Breast epithelium (tissue), 4 donors: ENCODE results near the gene ENDOV. TPM values are rescaled to one million over a fixed set of nuclear protein-coding genes. Genes with fewer than 3 reads are reported as not detected.

ENCODE experiments used
- DNase-seq, 2 donors: peaks; one replicate each; pipeline ENCODE4 v3.0.0-alpha.2; 2019; ENCODE audit warnings: low spot score in 2 of 2
- H3K27ac ChIP-seq, 2 donors: fragments of 200-600 bp; sonication (generic) in 1 of 2; one replicate each; pipeline ENCODE4 v1.5.1; 2016 to 2019; ENCODE audit warnings: mild to moderate bottlenecking in 1 of 2
- H3K27me3 ChIP-seq, 2 donors: fragments of 200-600 bp; sonication (generic) in 1 of 2; one replicate each; pipeline versions ENCODE4 v1.5.1 to v1.6.0; 2017 to 2019; ENCODE audit warnings: control low read depth in 1 of 2, mild to moderate bottlenecking in 1 of 2
- H3K36me3 ChIP-seq: fragments of 200-600 bp; one replicate; pipeline ENCODE4 v1.5.1; 2019
- H3K4me1 ChIP-seq, 2 donors: fragments of 200-600 bp; sonication (generic); one replicate each; pipeline ENCODE4 v1.5.1; 2016 to 2019; ENCODE audit warnings: control low read depth in 1 of 2
- H3K4me3 ChIP-seq, 3 donors: fragments of 200-600 bp; sonication (generic); 1 replicate in 2 of 3; 2 replicates in 1 of 3; pipeline ENCODE4 v1.5.1; 2016 to 2019; ENCODE audit warnings: mild to moderate bottlenecking in 3 of 3, moderate library complexity in 2 of 3
- H3K9me3 ChIP-seq, 2 donors: fragments of 200-600 bp; sonication (generic) in 1 of 2; one replicate each; pipeline ENCODE4 v1.5.1; 2016 to 2019; ENCODE audit warnings: control low read depth in 1 of 2
- CTCF ChIP-seq, 3 donors: fragments of 450-650 bp; IDR thresholded peaks; one replicate each; pipeline ENCODE4 v1.5.1; 2016 to 2017; ENCODE audit warnings: antibody characterized with exemption in 3 of 3, mild to moderate bottlenecking in 3 of 3, moderate library complexity in 3 of 3
- POLR2A ChIP-seq: fragments of 450-650 bp; IDR thresholded peaks from one replicate; pipeline ENCODE4 v1.6.1; 2016; ENCODE audit warnings: antibody characterized with exemption, mild to moderate bottlenecking, moderate library complexity
- POLR2AphosphoS5 ChIP-seq, 3 donors: sonication (generic); formaldehyde crosslinking; IDR thresholded peaks; one replicate each; pipeline ENCODE4 v1.6.1; 2017; ENCODE audit warnings: antibody characterized with exemption in 3 of 3
- intact Hi-C: fragments of 100-400 bp; cut with DNase I; formaldehyde crosslinking; loops from one replicate; pipeline ENCODE4 v1.15.1; 2023; ENCODE audit warnings: low total_unique reads
- total RNA-seq, 3 donors: library from RNA; depleted of rRNA; stranded (reverse); fragments of >200 nt; gene quantifications; one replicate each; pipeline ENCODE4 v1.1.0, GENCODE V29; 2016

ENDOV gene
- total RNA-seq, 3 donors from 2014 or later, result 13.8 to 17.0 (median 16.7) TPM

GRCh38 chr17:80443498-80443897, 28.5 kb downstream of the ENDOV start:
- no peak for TF ChIP-seq POLR2AphosphoS5 (IDR thresholded peaks at IDR 0.05)
- TF ChIP-seq CTCF (IDR thresholded peaks at IDR 0.05), result no peak
- TF ChIP-seq POLR2A, result no peak
- Histone ChIP-seq H3K4me1 (no peaks in the 10 kb centered on the region), H3K27ac (no peak overlapping the region), H3K27me3 (no peaks in the 10 kb centered on the region), H3K9me3 (no peaks in the 10 kb centered on the region), H3K4me3 (no peak overlapping the region), H3K36me3 (no peaks in the 10 kb centered on the region)
- intact Hi-C loops, result no loop called here
- no peak for DNase-seq

GRCh38 chr17:80443916-80444643, 29.1 kb downstream of the ENDOV start:
- no peaks in the 10 kb centered on the region for H3K4me1 ChIP-seq
- H3K27ac ChIP-seq, result no peak overlapping the region
- intact Hi-C loops, result no loop called here
- DNase-seq, result no peak
- H3K36me3 ChIP-seq, result no peaks in the 10 kb centered on the region
- TF ChIP-seq POLR2AphosphoS5 (IDR thresholded peaks at IDR 0.05), result no peak
- TF ChIP-seq CTCF (IDR thresholded peaks at IDR 0.05), result no peak
- TF ChIP-seq POLR2A, result no peak
- H3K27me3 ChIP-seq, result no peaks in the 10 kb centered on the region
- no peaks in the 10 kb centered on the region for H3K9me3 ChIP-seq
- no peak overlapping the region for H3K4me3 ChIP-seq

GRCh38 chr17:80444644-80444979, 29.6 kb downstream of the ENDOV start:
- DNase-seq, result no peak
- no peaks in the 10 kb centered on the region for H3K36me3 ChIP-seq
- no peak overlapping the region for H3K27ac ChIP-seq
- intact Hi-C loops, result no loop called here
- H3K27me3 ChIP-seq, result no peaks in the 10 kb centered on the region
- no peak overlapping the region for H3K4me3 ChIP-seq
- TF ChIP-seq CTCF (IDR thresholded peaks at IDR 0.05) (no peak), POLR2AphosphoS5 (IDR thresholded peaks at IDR 0.05) (no peak), POLR2A (no peak)
- no peaks in the 10 kb centered on the region for H3K9me3 ChIP-seq
- no peaks in the 10 kb centered on the region for H3K4me1 ChIP-seq

- Histone ChIP-seq H3K27me3 (no peaks in the 10 kb centered on the region), H3K27ac (no peak overlapping the region), H3K9me3 (no peaks in the 10 kb centered on the region), H3K4me1 (no peaks in the 10 kb centered on the region), H3K36me3 (no peaks in the 10 kb centered on the region), H3K4me3 (no peak overlapping the region)
- intact Hi-C loops, result no loop called here
- TF ChIP-seq POLR2A (no peak), POLR2AphosphoS5 (IDR thresholded peaks at IDR 0.05) (no peak), CTCF (IDR thresholded peaks at IDR 0.05) (no peak)
- no peak for DNase-seq
Measured at GRCh38 chr17:80445007-80445725, 30.2 kb downstream of the ENDOV start.

GRCh38 chr17:80445726-80446110, 30.8 kb downstream of the ENDOV start:
- Histone ChIP-seq H3K27ac (no peak overlapping the region), H3K4me1 (no peaks in the 10 kb centered on the region), H3K27me3 (no peaks in the 10 kb centered on the region), H3K9me3 (no peaks in the 10 kb centered on the region), H3K36me3 (no peaks in the 10 kb centered on the region), H3K4me3 (no peak overlapping the region)
- TF ChIP-seq POLR2A (no peak), POLR2AphosphoS5 (IDR thresholded peaks at IDR 0.05) (no peak), CTCF (IDR thresholded peaks at IDR 0.05) (no peak)
- intact Hi-C loops, result no loop called here
- DNase-seq, result no peak
